ENCODE measurements around the gene SPINK6.

DNA sequence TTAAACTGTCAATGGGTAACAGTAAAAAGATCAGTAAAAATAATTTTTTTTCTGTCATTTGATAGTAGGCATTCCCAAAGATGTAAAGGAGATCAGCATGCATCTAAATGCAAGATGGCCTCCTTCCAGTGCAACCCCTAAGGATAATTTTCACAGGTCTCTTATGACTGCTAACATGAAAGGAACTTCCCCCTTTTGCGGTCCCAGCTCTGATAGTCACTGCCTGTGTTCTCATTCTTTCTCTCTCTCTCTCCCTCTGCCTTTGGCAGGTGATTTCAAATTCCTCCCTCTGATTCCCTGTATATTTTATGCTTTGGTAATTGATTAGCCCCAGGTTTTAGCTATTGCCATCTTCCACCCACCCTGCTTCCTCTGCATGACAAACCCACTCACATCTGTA lies 25.6 kb upstream of the SPINK6 start:
- TF ChIP-seq CTCF (conservative IDR thresholded peaks at IDR 0.05; ENCODE audit: low read length) (no peak), EZH2phosphoT487 (IDR thresholded peaks at IDR 0.05; ENCODE audit: borderline replicate concordance) (no peak)
